HEK293T (cell line): ENCODE measurements around the gene CENPM.

Experiments
- BHLHE40 ChIP-seq: fragments of 450-650 bp; IDR thresholded peaks from 2 replicates; pipeline ENCODE4 v1.6.1; 2016; ENCODE audit warnings: mild to moderate bottlenecking, moderate library complexity, borderline replicate concordance
- FOXA1 ChIP-seq: fragments of 450-650 bp; IDR thresholded peaks from 2 replicates; pipeline ENCODE4 v1.6.1; 2016; ENCODE audit warnings: mild to moderate bottlenecking
- FOXM1 ChIP-seq: fragments of 450-650 bp; IDR thresholded peaks from 2 replicates; pipeline ENCODE4 v1.6.1; 2017; ENCODE audit warnings: mild to moderate bottlenecking, borderline replicate concordance
- SP1 ChIP-seq: fragments of 450-650 bp; IDR thresholded peaks from 2 replicates; pipeline ENCODE4 v1.6.1; 2017
- TARDBP ChIP-seq: fragments of 450-650 bp; IDR thresholded peaks from 2 replicates; pipeline ENCODE4 v1.6.1; 2016
- ZNF384 ChIP-seq: fragments of 450-650 bp; IDR thresholded peaks from 2 replicates; pipeline ENCODE4 v1.6.1; 2016
- TF ChIP-seq, protein P1 (sequence below): fragments of 450-650 bp; IDR thresholded peaks from 2 replicates; pipeline ENCODE4 v1.6.1; 2016

DNA sequence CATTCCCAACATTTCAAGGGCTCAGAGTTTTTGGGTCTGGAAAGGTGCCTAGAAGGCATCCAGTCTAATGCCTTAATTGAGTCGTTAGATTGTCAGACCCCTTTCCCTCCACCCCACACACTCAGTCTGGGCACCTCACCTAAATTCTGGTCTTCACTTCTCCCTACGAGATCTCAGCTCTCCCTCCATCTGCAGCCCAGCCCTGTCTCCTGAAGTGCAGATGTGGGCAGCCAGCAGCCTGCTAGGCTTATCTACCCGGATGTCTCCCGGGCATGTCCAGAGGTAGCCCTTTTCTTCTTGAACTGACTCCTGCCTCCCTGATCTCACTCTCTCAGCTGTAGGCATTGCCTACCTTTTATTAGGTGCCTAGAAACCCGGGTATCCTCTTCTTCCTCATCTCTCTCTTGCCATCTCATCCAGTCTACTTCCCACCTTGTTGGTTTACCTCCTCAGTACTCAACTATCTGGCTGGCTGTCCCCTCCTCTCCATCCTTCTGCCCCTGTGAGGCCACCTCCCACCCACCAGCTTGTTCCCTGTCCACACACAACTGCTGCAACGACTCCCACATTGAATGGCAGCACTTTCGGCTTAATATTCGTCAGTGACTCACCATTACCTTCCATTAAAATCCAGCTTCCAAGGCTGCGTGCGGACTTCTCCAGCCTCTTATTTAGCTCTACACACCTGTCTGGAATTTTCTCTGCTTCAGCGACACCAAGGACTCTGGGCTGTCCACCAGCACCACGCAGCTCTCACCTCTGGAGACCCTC lies 28.5 kb upstream of the CENPM start:
- TF ChIP-seq, protein P1, sequence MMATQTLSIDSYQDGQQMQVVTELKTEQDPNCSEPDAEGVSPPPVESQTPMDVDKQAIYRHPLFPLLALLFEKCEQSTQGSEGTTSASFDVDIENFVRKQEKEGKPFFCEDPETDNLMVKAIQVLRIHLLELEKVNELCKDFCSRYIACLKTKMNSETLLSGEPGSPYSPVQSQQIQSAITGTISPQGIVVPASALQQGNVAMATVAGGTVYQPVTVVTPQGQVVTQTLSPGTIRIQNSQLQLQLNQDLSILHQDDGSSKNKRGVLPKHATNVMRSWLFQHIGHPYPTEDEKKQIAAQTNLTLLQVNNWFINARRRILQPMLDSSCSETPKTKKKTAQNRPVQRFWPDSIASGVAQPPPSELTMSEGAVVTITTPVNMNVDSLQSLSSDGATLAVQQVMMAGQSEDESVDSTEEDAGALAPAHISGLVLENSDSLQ, result no peak
- TF ChIP-seq FOXA1 (no peak), TARDBP (no peak), ZNF384 (no peak), BHLHE40 (no peak), FOXM1 (no peak), SP1 (no peak)
